Measurements from ENCODE around the gene CILP2. TPM values are rescaled to one million over a fixed set of nuclear protein-coding genes. Genes with fewer than 3 reads are reported as not detected.

Gene CILP2
- total RNA-seq, 2 experiments from 2014 or later, result 0.14 to 0.22 TPM

DNA sequence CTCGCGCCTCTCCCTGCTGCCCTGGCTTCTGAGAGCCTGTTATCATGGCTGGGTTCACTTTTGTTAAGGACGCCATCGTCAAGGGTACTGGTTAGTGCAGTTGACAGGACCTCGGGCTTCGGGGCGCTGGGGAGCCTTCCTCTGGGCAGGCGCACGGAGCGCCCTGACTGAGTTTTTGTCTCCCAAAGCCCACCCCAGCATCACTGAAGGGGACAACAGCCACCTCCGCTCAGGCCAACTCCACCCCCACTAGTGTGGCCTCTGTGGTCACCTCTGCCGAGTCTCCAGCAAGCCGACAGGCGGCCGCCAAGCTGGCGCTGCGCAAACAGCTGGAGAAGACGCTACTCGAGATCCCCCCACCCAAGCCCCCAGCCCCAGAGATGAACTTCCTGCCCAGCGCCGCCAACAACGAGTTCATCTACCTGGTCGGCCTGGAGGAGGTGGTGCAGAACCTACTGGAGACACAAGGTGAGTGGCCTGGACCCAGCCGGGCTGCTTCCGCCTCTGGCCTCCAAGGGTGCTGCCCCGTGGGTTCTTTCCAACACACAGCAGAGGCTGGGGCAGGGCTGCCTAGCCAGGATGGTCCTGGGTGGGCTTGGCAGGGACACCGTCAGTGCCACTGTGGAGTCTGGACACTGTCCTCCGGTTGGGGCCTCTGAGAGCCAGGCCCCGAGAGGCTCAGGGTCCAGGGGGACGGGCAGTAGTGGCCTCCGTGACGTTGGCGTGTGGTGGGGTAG is 39.6 kb upstream of the CILP2 start:
- intact Hi-C loops (cut with micrococcal nuclease), result no loop called here
- no peak for DNase-seq
- Mint-ChIP-seq H3K4me1 (ENCODE audit: low read depth) (peaks cover 2% of the 10 kb centered on the region), H3K27me3 (ENCODE audit: low read depth) (no peaks in the 10 kb centered on the region), H3K36me3 (ENCODE audit: low read depth) (peaks cover 29% of the 10 kb centered on the region), H3K4me3 (no peak overlapping the region), H3K27ac (no peak overlapping the region), H3K9me3 (no peaks in the 10 kb centered on the region)
- CTCF ChIA-PET, result no interaction called here

DNA sequence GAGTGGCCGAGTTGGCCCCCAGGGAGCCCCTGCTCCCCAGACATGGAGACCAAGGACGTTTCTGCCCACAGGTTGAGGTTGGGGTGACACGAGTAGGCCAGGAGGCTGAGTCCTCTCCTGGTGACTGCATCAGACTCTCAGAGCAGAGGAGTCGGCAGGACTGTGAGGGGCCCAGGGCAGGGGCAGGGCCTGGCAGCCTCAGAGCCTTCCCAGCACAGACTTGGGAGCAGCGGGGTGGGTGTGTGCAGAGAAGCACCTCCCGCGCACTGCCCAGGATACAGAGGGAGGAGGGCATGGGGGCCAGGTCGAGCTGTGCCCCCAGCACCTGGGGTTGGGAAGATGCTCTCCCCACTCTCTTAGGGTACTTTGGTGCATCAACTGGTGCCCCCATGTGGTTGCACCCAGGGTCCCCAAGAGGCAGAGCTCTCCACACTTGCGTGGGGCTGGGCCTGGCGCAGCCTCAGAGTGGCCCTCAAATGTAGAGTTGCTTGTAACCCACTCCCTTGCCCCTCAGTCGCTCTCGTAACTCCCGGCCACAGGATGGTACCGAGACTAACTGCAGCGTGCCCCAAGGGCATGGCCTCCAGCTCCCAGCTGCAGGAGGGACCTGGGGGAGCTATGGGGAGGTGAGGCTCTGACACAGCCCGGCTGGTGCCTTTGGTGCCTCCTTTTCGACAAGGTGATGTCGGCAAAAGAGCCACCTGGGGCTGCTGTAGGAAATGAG is 38.6 kb upstream of the CILP2 start:
- Mint-ChIP-seq H3K9me3 (no peaks in the 10 kb centered on the region), H3K36me3 (ENCODE audit: low read depth) (peaks cover 27% of the 10 kb centered on the region), H3K27ac (no peak overlapping the region), H3K4me1 (ENCODE audit: low read depth) (no peaks in the 10 kb centered on the region), H3K27me3 (ENCODE audit: low read depth) (no peaks in the 10 kb centered on the region), H3K4me3 (no peak overlapping the region)
- CTCF ChIA-PET, result no interaction called here
- intact Hi-C loops (cut with micrococcal nuclease), result no loop called here
- DNase-seq, result no peak

- CTCF ChIA-PET, result interaction anchor here (1.2 kb wide), 1 partner anchor 11 kb away, joined by 4 read pairs; no protein-coding TSS in a partner anchor
- H3K9me3 Mint-ChIP-seq, result no peaks in the 10 kb centered on the region
- H3K4me1 Mint-ChIP-seq (ENCODE audit: low read depth), result no peaks in the 10 kb centered on the region
- peaks cover 19% of the 10 kb centered on the region for H3K36me3 Mint-ChIP-seq (ENCODE audit: low read depth)
- intact Hi-C loops (cut with micrococcal nuclease), result no loop called here
- H3K27ac Mint-ChIP-seq, result no peak overlapping the region
- no peak for DNase-seq
- H3K27me3 Mint-ChIP-seq (ENCODE audit: low read depth), result no peaks in the 10 kb centered on the region
- H3K4me3 Mint-ChIP-seq, result no peak overlapping the region
Observed at GRCh38 chr19:19500975-19501644, 37.0 kb upstream of the CILP2 start.

GRCh38 chr19:19501798-19502197 is 36.3 kb upstream of the CILP2 start:
- no peak for DNase-seq
- Mint-ChIP-seq H3K36me3 (ENCODE audit: low read depth) (peaks cover 20% of the 10 kb centered on the region), H3K27ac (no peak overlapping the region), H3K4me1 (ENCODE audit: low read depth) (no peaks in the 10 kb centered on the region), H3K27me3 (ENCODE audit: low read depth) (no peaks in the 10 kb centered on the region), H3K9me3 (no peaks in the 10 kb centered on the region), H3K4me3 (no peak overlapping the region)
- CTCF ChIA-PET, result no interaction called here
- intact Hi-C loops (cut with micrococcal nuclease), result no loop called here

DNA sequence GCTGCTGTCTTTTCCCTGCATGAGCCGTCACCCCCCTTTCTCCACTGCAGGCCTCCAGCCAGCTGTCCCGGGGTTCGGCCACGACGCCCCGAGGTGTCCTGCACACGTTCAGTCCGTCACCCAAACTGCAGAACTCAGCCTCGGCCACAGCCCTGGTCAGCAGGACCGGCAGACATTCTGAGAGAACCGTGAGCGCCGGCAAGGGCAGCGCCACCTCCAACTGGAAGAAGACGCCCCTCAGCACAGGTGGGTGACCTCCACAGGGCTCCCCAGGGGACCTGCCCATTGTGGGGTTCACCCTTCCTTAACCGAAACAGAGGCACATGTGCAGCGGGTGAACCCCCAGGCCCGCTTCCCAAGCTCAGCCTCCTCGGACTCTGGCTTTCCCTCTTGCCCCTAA is 35.8 kb upstream of the CILP2 start:
- H3K27me3 Mint-ChIP-seq (ENCODE audit: low read depth), result no peaks in the 10 kb centered on the region
- DNase-seq, result no peak
- H3K9me3 Mint-ChIP-seq, result no peaks in the 10 kb centered on the region
- CTCF ChIA-PET, result no interaction called here
- H3K27ac Mint-ChIP-seq, result no peak overlapping the region
- H3K4me3 Mint-ChIP-seq, result no peak overlapping the region
- peaks cover 20% of the 10 kb centered on the region for H3K36me3 Mint-ChIP-seq (ENCODE audit: low read depth)
- intact Hi-C loops (cut with micrococcal nuclease), result no loop called here
- no peaks in the 10 kb centered on the region for H3K4me1 Mint-ChIP-seq (ENCODE audit: low read depth)

- H3K4me1 Mint-ChIP-seq (ENCODE audit: low read depth), result no peaks in the 10 kb centered on the region
- H3K36me3 Mint-ChIP-seq (ENCODE audit: low read depth), result peaks cover 24% of the 10 kb centered on the region
- intact Hi-C loops (cut with micrococcal nuclease), result no loop called here
- no peak overlapping the region for H3K27ac Mint-ChIP-seq
- H3K4me3 Mint-ChIP-seq, result no peak overlapping the region
- DNase-seq, result no peak
- CTCF ChIA-PET, result no interaction called here
- H3K9me3 Mint-ChIP-seq, result no peaks in the 10 kb centered on the region
- H3K27me3 Mint-ChIP-seq (ENCODE audit: low read depth), result no peaks in the 10 kb centered on the region
Observed at GRCh38 chr19:19502808-19503602, 35.1 kb upstream of the CILP2 start.

GRCh38 chr19:19504754-19505668 is 33.1 kb upstream of the CILP2 start:
- no peaks in the 10 kb centered on the region for H3K4me1 Mint-ChIP-seq (ENCODE audit: low read depth)
- intact Hi-C loops (cut with micrococcal nuclease), result no loop called here
- peak overlapping the region; percentile 30 for H3K27ac Mint-ChIP-seq

DNA sequence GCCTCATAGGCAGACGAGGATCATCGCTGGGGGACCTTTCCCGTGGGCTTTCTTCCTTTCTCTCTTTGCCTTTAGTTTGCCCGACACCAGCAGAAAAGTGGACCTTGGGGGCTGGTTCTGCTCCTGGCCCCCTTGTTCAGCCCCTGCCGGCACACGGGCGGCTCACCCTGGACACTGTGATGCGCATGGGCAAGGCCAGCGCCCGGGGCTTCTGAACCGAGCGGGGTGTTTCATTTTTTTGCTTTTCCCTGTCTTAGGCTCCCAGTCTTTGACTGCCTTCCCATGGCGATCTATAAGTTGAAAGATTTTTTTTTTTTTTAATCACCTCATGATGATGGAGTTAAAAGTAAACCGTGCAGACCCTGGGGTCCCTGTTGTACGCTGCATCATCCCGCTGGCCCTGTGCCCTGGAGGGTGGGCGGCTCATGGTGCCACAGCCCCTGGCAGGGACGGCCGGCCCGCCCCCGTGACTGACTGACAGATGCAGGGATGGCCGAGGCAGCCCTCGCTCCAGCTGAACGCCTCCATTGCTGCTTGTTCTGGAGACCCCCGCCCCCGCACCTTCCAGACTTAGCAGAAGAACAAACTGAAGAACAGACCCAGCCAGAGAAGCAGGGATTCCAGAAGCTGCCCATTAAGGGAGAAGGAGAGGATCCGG is 32.3 kb upstream of the CILP2 start:
- no peaks in the 10 kb centered on the region for H3K27me3 Mint-ChIP-seq (ENCODE audit: low read depth)
- H3K9me3 Mint-ChIP-seq, result no peaks in the 10 kb centered on the region
- CTCF ChIA-PET, result no interaction called here
- H3K27ac Mint-ChIP-seq, result no peak overlapping the region
- intact Hi-C loops (cut with micrococcal nuclease), result no loop called here
- no peaks in the 10 kb centered on the region for H3K4me1 Mint-ChIP-seq (ENCODE audit: low read depth)
- H3K36me3 Mint-ChIP-seq (ENCODE audit: low read depth), result peaks cover 19% of the 10 kb centered on the region
- H3K4me3 Mint-ChIP-seq, result no peak overlapping the region
- DNase-seq, result no peak

More at GRCh38 chr19:19504754-19505668, 33.1 kb upstream of the CILP2 start:
- no peak overlapping the region for H3K4me3 Mint-ChIP-seq
- no peak for DNase-seq
- CTCF ChIA-PET, result interaction anchor here (0.6 kb wide), 1 partner anchor 177 kb away, joined by 3 read pairs; no protein-coding TSS in a partner anchor
- peaks cover 19% of the 10 kb centered on the region for H3K36me3 Mint-ChIP-seq (ENCODE audit: low read depth)
- H3K27me3 Mint-ChIP-seq (ENCODE audit: low read depth), result no peaks in the 10 kb centered on the region
- no peaks in the 10 kb centered on the region for H3K9me3 Mint-ChIP-seq

DNA sequence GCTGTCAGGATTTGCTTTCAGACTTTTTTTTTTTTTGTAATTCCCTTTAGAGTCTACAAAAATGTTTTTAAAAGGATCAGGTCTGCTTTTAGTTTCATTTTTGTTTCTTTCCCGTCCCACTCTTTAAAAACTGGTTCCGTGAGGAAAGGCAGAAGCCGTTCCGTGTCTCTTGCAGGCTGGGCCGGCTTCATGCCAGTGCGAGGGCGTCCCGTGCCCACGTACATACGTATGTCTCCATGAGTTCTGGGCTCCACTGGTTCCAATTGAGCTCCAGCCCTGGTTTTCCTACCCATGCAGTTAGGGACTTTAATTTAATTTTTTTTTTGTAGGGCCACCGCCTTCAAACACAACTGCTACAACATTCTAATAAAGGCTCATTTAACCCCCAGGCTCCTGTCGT is 31.5 kb upstream of the CILP2 start:
- Mint-ChIP-seq H3K9me3 (no peaks in the 10 kb centered on the region), H3K4me1 (ENCODE audit: low read depth) (no peaks in the 10 kb centered on the region), H3K27ac (peak overlapping the region; percentile 36), H3K27me3 (ENCODE audit: low read depth) (no peaks in the 10 kb centered on the region), H3K4me3 (no peak overlapping the region), H3K36me3 (ENCODE audit: low read depth) (peaks cover 17% of the 10 kb centered on the region)
- CTCF ChIA-PET, result no interaction called here
- no peak for DNase-seq
- intact Hi-C loops (cut with micrococcal nuclease), result no loop called here

DNA sequence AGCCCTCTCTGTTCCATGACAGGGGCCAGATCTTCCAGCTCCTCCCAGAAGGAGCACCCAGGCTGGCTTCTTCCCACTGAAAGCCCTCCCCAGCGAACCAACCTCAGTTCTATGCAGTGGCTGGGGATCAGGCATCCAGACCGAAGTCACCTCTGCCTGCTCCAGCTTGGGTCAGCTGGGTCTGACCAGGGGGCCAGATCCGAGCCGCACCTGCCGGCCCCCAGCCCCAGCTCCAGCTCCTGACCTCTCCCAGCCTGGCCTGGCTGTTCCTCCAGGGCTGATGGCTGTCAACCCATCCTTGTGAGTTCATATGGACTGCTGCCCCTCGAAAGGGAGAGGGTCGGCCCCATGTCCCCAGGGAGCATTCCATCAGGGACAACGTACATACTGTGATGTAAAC is 30.7 kb upstream of the CILP2 start:
- CTCF ChIA-PET, result interaction anchor here (1.1 kb wide), 1 partner anchor 16 kb away, joined by 4 read pairs; no protein-coding TSS in a partner anchor

GRCh38 chr19:19508217-19508616 is 29.8 kb upstream of the CILP2 start:
- Mint-ChIP-seq H3K9me3 (no peaks in the 10 kb centered on the region), H3K36me3 (ENCODE audit: low read depth) (peaks cover 10% of the 10 kb centered on the region), H3K4me3 (no peak overlapping the region), H3K27ac (no peak overlapping the region), H3K4me1 (ENCODE audit: low read depth) (no peaks in the 10 kb centered on the region), H3K27me3 (ENCODE audit: low read depth) (no peaks in the 10 kb centered on the region)
- CTCF ChIA-PET, result interaction anchor here (0.7 to 1.4 kb wide), 5 partner anchors 17 to 1046 kb away, joined by 3 to 4 read pairs (median 3); no protein-coding TSS in a partner anchor
- intact Hi-C loops (cut with micrococcal nuclease), result no loop called here
- no peak for DNase-seq

More for the DNA sequence above, 30.7 kb upstream of the CILP2 start:
- Mint-ChIP-seq H3K27ac (no peak overlapping the region), H3K9me3 (no peaks in the 10 kb centered on the region), H3K4me3 (no peak overlapping the region), H3K27me3 (ENCODE audit: low read depth) (no peaks in the 10 kb centered on the region), H3K4me1 (ENCODE audit: low read depth) (no peaks in the 10 kb centered on the region), H3K36me3 (ENCODE audit: low read depth) (peaks cover 13% of the 10 kb centered on the region)
- no peak for DNase-seq
- intact Hi-C loops (cut with micrococcal nuclease), result no loop called here

Data from activated naive CD4-positive, alpha-beta T cell treated with anti-CD3 and anti-CD28 coated beads for 36 hours (primary cell).